Dendritic cell treated with granulocyte-macrophage colony-stimulating factor and Interleukin-4, amounts not matched to agents 40 ng/mL and 50 ng/mL, for 4 days (primary cell): ENCODE measurements around the gene NRAP.
A peak's percentile ranks its signal among the peaks of the same experiment; 100 is the strongest.

Experiments used
- H3K27ac Mint-ChIP-seq: one replicate; pipeline ENCODE4 v1.8.0; 2022; ENCODE audit warnings: mild to moderate bottlenecking, mixed read lengths
- H3K27me3 Mint-ChIP-seq: one replicate; pipeline ENCODE4 v1.8.0; 2022; ENCODE audit warnings: mild to moderate bottlenecking, mixed read lengths
- H3K36me3 Mint-ChIP-seq: one replicate; pipeline ENCODE4 v1.8.0; 2022; ENCODE audit warnings: low read depth, mixed read lengths
- H3K4me1 Mint-ChIP-seq: one replicate; pipeline ENCODE4 v1.8.0; 2022; ENCODE audit warnings: low read depth, mixed read lengths
- H3K4me3 Mint-ChIP-seq: one replicate; pipeline ENCODE4 v1.8.0; 2022; ENCODE audit warnings: mild to moderate bottlenecking, moderate library complexity, mixed read lengths
- H3K9me3 Mint-ChIP-seq: one replicate; pipeline ENCODE4 v1.8.0; 2022; ENCODE audit warnings: mixed read lengths
- intact Hi-C: fragments of 100-400 bp; cut with micrococcal nuclease; formaldehyde crosslinking; loops from one replicate; pipeline ENCODE4 v1.15.0; 2022

Gene NRAP

DNA sequence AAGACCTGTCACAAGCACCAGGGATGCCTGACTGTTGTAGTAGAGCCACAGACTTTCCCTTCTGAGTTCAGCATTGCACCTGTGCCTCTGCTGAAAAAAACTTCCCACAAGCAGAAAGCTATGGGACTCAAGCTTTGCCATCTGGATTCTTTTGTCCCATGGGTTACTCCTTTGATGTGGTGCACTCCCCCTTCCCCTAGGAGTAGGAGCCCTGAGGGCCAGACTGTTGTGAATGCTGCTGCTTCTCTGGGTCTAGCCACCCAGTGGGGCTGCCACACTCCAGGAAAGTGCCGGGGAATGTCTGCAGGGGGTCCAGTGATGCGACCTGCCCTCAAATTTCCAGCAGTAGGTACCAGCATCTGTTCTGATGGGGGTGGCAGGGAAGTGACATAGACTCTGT is 27.5 kb upstream of the NRAP start:
- intact Hi-C loops: no loop called here
- Mint-ChIP-seq H3K4me1 (peaks cover 35% of the 10 kb centered on the region), H3K36me3 (peaks cover 45% of the 10 kb centered on the region), H3K9me3 (peaks cover 52% of the 10 kb centered on the region), H3K4me3 (no peak overlapping the region), H3K27me3 (no peaks in the 10 kb centered on the region), H3K27ac (no peak overlapping the region)

- intact Hi-C loops: no loop called here
- Mint-ChIP-seq H3K27ac (no peak overlapping the region), H3K36me3 (peaks cover 45% of the 10 kb centered on the region), H3K9me3 (peaks cover 58% of the 10 kb centered on the region), H3K4me1 (peaks cover 30% of the 10 kb centered on the region), H3K27me3 (no peaks in the 10 kb centered on the region), H3K4me3 (no peak overlapping the region)
Measured at GRCh38 chr10:113690749-113691148, 26.9 kb upstream of the NRAP start.

- no peak overlapping the region for H3K4me3 Mint-ChIP-seq
Measured at GRCh38 chr10:113689574-113689973, 25.7 kb upstream of the NRAP start.

GRCh38 chr10:113689057-113689456 is 25.2 kb upstream of the NRAP start:
- peaks cover 68% of the 10 kb centered on the region for H3K9me3 Mint-ChIP-seq
- H3K27ac Mint-ChIP-seq: no peak overlapping the region
- H3K27me3 Mint-ChIP-seq: no peaks in the 10 kb centered on the region
- no peak overlapping the region for H3K4me3 Mint-ChIP-seq
- intact Hi-C loops: no loop called here
- peaks cover 54% of the 10 kb centered on the region for H3K36me3 Mint-ChIP-seq
- H3K4me1 Mint-ChIP-seq: peaks cover 22% of the 10 kb centered on the region

More at GRCh38 chr10:113689574-113689973, 25.7 kb upstream of the NRAP start:
- H3K9me3 Mint-ChIP-seq: peaks cover 70% of the 10 kb centered on the region
- no peak overlapping the region for H3K27ac Mint-ChIP-seq
- peaks cover 23% of the 10 kb centered on the region for H3K4me1 Mint-ChIP-seq
- H3K36me3 Mint-ChIP-seq: peaks cover 51% of the 10 kb centered on the region
- no peaks in the 10 kb centered on the region for H3K27me3 Mint-ChIP-seq
- intact Hi-C loops: no loop called here

DNA sequence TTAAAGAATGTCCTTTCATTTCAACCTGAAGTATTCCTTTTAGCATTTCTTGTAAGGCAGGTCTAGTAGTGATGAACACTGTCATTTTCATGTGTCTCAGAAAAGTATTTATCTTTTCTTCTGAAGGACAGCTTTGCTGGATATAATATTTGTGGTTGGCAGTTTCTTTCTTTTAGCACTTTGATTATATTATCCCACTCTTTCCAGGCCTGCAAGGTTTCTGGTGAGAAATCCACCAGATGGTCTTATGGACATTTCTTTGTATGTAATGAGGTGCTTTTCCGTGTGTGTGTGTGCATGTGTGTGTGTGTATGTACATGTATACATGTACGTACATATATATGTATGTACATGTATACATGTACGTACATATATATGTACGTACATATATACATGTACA is 23.2 kb upstream of the NRAP start:
- Mint-ChIP-seq H3K27ac (no peak overlapping the region), H3K9me3 (peaks cover 48% of the 10 kb centered on the region), H3K27me3 (no peaks in the 10 kb centered on the region), H3K36me3 (peaks cover 34% of the 10 kb centered on the region), H3K4me3 (no peak overlapping the region), H3K4me1 (peaks cover 32% of the 10 kb centered on the region)
- intact Hi-C loops: no loop called here

GRCh38 chr10:113686028-113686427 is 22.2 kb upstream of the NRAP start:
- peaks cover 28% of the 10 kb centered on the region for H3K36me3 Mint-ChIP-seq
- no peaks in the 10 kb centered on the region for H3K27me3 Mint-ChIP-seq
- H3K9me3 Mint-ChIP-seq: peaks cover 42% of the 10 kb centered on the region
- H3K4me1 Mint-ChIP-seq: peaks cover 42% of the 10 kb centered on the region
- H3K4me3 Mint-ChIP-seq: no peak overlapping the region
- intact Hi-C loops: no loop called here
- no peak overlapping the region for H3K27ac Mint-ChIP-seq

- intact Hi-C loops: no loop called here
- Mint-ChIP-seq H3K36me3 (peaks cover 41% of the 10 kb centered on the region), H3K9me3 (peaks cover 37% of the 10 kb centered on the region), H3K27ac (no peak overlapping the region), H3K4me3 (no peak overlapping the region), H3K27me3 (peaks cover 5% of the 10 kb centered on the region), H3K4me1 (peaks cover 52% of the 10 kb centered on the region)
Measured at GRCh38 chr10:113683300-113683699, 19.5 kb upstream of the NRAP start.

DNA sequence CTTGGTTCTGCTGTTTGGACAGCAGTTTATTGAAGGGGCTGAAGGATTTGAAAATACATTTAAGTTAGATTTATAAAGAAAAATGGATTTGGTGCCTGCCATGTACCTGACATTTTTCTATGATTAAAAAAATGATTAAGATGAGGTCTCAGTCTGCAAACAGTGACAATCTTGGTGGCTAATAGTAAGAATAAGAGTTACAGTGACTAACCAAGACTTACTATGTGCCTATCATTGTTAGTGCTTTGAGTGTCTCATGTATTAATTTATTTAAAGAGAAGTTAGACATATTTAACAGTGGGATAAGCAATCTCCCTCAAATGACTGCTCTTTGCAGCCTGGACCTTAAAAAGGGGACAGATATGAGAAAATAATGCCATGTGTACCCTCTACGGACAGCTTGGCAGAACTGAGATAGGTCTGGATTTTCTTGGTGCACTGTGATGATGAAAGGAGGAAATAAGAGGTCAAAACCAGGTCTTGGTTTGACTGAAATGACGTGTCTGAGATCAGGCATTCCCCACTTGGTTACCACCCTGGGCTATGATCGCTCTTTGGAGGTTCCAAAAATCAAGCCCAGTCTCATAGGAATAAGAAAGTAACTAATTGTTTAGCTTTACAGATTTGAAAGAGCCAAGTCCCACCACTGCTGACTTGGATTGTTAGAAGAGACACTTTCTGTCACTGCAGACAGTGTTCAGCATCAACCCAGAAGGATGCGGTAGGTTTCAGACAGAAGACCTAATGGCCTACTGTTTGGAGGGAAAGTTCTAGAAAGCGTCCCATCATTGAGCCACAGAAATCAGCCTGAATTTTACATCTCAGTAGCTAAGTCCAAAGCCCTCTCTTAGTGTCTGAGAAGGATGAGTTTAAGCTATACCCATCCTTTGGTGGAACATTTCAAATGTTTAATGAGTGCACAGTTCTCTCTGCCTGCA is 18.0 kb upstream of the NRAP start:
- peak overlapping the region; percentile 90 for H3K27ac Mint-ChIP-seq
- peaks cover 52% of the 10 kb centered on the region for H3K4me1 Mint-ChIP-seq
- peaks cover 5% of the 10 kb centered on the region for H3K27me3 Mint-ChIP-seq
- H3K36me3 Mint-ChIP-seq: peaks cover 26% of the 10 kb centered on the region
- intact Hi-C loops: loop anchor here (2.0 kb wide), 1 partner anchor 13 kb away; no protein-coding TSS in a partner anchor
- no peak overlapping the region for H3K4me3 Mint-ChIP-seq
- peaks cover 22% of the 10 kb centered on the region for H3K9me3 Mint-ChIP-seq

GRCh38 chr10:113680190-113681111 is 16.6 kb upstream of the NRAP start:
- H3K4me1 Mint-ChIP-seq: peaks cover 52% of the 10 kb centered on the region
- peak overlapping the region; percentile 90 for H3K27ac Mint-ChIP-seq
- H3K27me3 Mint-ChIP-seq: peaks cover 5% of the 10 kb centered on the region
- peaks cover 10% of the 10 kb centered on the region for H3K9me3 Mint-ChIP-seq
- H3K4me3 Mint-ChIP-seq: peak overlapping the region; percentile 88
- intact Hi-C loops: loop anchor here (2.0 kb wide), 1 partner anchor 14 kb away; no protein-coding TSS in a partner anchor
- peaks cover 25% of the 10 kb centered on the region for H3K36me3 Mint-ChIP-seq

- intact Hi-C loops: loop anchor here (2.0 to 5.0 kb wide), 3 partner anchors 15 to 175 kb away; partner anchors contain the start of genes DCLRE1A and NHLRC2
- Mint-ChIP-seq H3K4me3 (peak within 1 kb of the TSS; percentile 88), H3K36me3 (peaks cover 20% of the 10 kb centered on the region), H3K27me3 (peaks cover 5% of the 10 kb centered on the region), H3K27ac (peak within 1 kb of the TSS; percentile 90), H3K4me1 (peaks cover 49% of the 10 kb centered on the region), H3K9me3 (peaks cover 1% of the 10 kb centered on the region)
Measured at GRCh38 chr10:113679463-113680189, 15.8 kb upstream of the NRAP start, which contains the start of gene CASP7. TSS of gene CASP7 (plus strand) at chr10:113679912. CDS start at chr10:113697494, 17,582 bp downstream.

- peaks cover 13% of the 10 kb centered on the region for H3K9me3 Mint-ChIP-seq
- H3K4me1 Mint-ChIP-seq: peaks cover 6% of the 10 kb centered on the region
- no peak overlapping the region for H3K4me3 Mint-ChIP-seq
- peaks cover 2% of the 10 kb centered on the region for H3K27me3 Mint-ChIP-seq
- H3K36me3 Mint-ChIP-seq: no peaks in the 10 kb centered on the region
- H3K27ac Mint-ChIP-seq: no peak overlapping the region
- intact Hi-C loops: no loop called here
Measured at GRCh38 chr10:113666682-113667252, 2.9 kb upstream of the NRAP start.

DNA sequence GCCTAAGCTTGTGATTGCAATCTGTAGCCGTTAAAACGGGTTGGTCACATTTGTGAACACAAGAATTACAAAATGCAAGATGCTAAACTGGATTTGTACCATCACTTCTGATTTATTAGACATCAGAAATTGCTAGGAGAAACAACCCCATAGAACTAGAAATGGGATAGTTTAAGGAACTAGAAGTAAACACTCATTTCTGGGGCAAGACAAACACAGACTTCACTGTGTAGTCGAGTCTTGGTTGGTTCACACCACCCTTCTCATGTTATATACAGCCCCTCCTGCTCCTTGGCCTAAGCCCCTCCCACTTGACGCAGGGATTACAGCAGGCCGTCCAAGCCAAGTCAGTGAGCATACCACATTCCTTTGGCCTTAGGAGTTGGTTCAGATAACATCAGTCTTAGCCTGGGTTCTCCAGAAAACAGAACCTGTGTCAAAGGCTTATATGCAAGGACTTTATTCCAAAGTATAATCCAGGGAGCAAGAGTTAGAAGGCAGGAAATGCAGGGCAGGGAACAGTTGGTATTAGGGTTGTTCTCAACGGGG is 2.0 kb upstream of the NRAP start:
- Mint-ChIP-seq H3K27ac (no peak overlapping the region), H3K4me3 (no peak overlapping the region), H3K4me1 (peaks cover 6% of the 10 kb centered on the region), H3K27me3 (no peaks in the 10 kb centered on the region), H3K36me3 (no peaks in the 10 kb centered on the region), H3K9me3 (peaks cover 8% of the 10 kb centered on the region)
- intact Hi-C loops: no loop called here

- Mint-ChIP-seq H3K27me3 (no peaks in the 10 kb centered on the region), H3K9me3 (peaks cover 3% of the 10 kb centered on the region), H3K27ac (no peak overlapping the region), H3K36me3 (no peaks in the 10 kb centered on the region), H3K4me1 (peaks cover 6% of the 10 kb centered on the region), H3K4me3 (no peak overlapping the region)
- intact Hi-C loops: no loop called here
Measured at GRCh38 chr10:113665352-113665751, 1.5 kb upstream of the NRAP start.
